Hematopoietic multipotent progenitor cell treated with erythropoietin and hydrocortisone succinate and interleukin-3 and kit ligand, for 6 days (in vitro differentiated cells): ENCODE results near the gene RALY.

Source experiments
- DNase-seq: peaks from one replicate; pipeline ENCODE4 v3.0.0-alpha.2; 2015

Gene RALY

GRCh38 chr20:34084227-34084923 is 90.7 kb downstream of the RALY start:
- no peak for DNase-seq

- DNase-seq: peak; percentile 94
Measured at GRCh38 chr20:34085544-34086040, 91.9 kb downstream of the RALY start.

GRCh38 chr20:34088305-34089174 is 94.8 kb downstream of the RALY start:
- no peak for DNase-seq

- no peak for DNase-seq
Measured at GRCh38 chr20:34089175-34089479, 95.4 kb downstream of the RALY start.

GRCh38 chr20:34089655-34090345 is 96.1 kb downstream of the RALY start:
- DNase-seq: no peak

GRCh38 chr20:34090645-34091044 is 96.9 kb downstream of the RALY start:
- DNase-seq: no peak

- DNase-seq: no peak
Measured at GRCh38 chr20:34091637-34092200, 98.0 kb downstream of the RALY start.

GRCh38 chr20:34093895-34094294 is 100.2 kb downstream of the RALY start:
- no peak for DNase-seq

- no peak for DNase-seq
Measured at GRCh38 chr20:34095825-34096224, 102.1 kb downstream of the RALY start.

- no peak for DNase-seq
Measured at GRCh38 chr20:34096699-34097444, 103.2 kb downstream of the RALY start.

GRCh38 chr20:34098570-34098969 is 104.9 kb downstream of the RALY start:
- no peak for DNase-seq

GRCh38 chr20:34099675-34100074 is 106.0 kb downstream of the RALY start:
- no peak for DNase-seq

GRCh38 chr20:34100576-34100975 is 106.9 kb downstream of the RALY start:
- no peak for DNase-seq

GRCh38 chr20:34102342-34102741 is 108.6 kb downstream of the RALY start:
- no peak for DNase-seq

GRCh38 chr20:34104059-34104458 is 110.3 kb downstream of the RALY start:
- no peak for DNase-seq

GRCh38 chr20:34105978-34106675 is 112.4 kb downstream of the RALY start:
- DNase-seq: no peak

GRCh38 chr20:34108616-34109174 is 115.0 kb downstream of the RALY start:
- no peak for DNase-seq

GRCh38 chr20:34109442-34109841 is 115.7 kb downstream of the RALY start:
- no peak for DNase-seq

GRCh38 chr20:34110025-34110744 is 116.5 kb downstream of the RALY start:
- DNase-seq: peak; percentile 35

- peak; percentile 57 for DNase-seq
Measured at GRCh38 chr20:34110745-34111641, 117.3 kb downstream of the RALY start.
